Measurements from ENCODE around the gene NELFA.

The NELFA gene

GRCh38 chr4:1964971-1965370 lies 43.8 kb downstream of the NELFA start:
- Histone ChIP-seq H3K9me3 (ENCODE audit: control insufficient read depth, low read depth, low read length) (no peaks in the 10 kb centered on the region), H3K9ac (ENCODE audit: low read length) (no peak overlapping the region), H3K27ac (ENCODE audit: low read length) (no peak overlapping the region), H3K4me1 (ENCODE audit: control insufficient read depth, low read depth, low read length) (no peaks in the 10 kb centered on the region), H3K4me3 (ENCODE audit: low read length) (no peak overlapping the region), H3K36me3 (ENCODE audit: control insufficient read depth, low read depth, low read length) (peaks cover 61% of the 10 kb centered on the region), H3K27me3 (ENCODE audit: control insufficient read depth, insufficient read depth, low read length) (no peaks in the 10 kb centered on the region)

- H3K27me3 ChIP-seq (ENCODE audit: control insufficient read depth, insufficient read depth, low read length) = no peaks in the 10 kb centered on the region
- no peak overlapping the region for H3K9ac ChIP-seq (ENCODE audit: low read length)
- H3K4me1 ChIP-seq (ENCODE audit: control insufficient read depth, low read depth, low read length) = no peaks in the 10 kb centered on the region
- H3K9me3 ChIP-seq (ENCODE audit: control insufficient read depth, low read depth, low read length) = no peaks in the 10 kb centered on the region
- peaks cover 63% of the 10 kb centered on the region for H3K36me3 ChIP-seq (ENCODE audit: control insufficient read depth, low read depth, low read length)
- H3K27ac ChIP-seq (ENCODE audit: low read length) = no peak overlapping the region
- H3K4me3 ChIP-seq (ENCODE audit: low read length) = no peak overlapping the region
Measured at GRCh38 chr4:1964443-1964842, 44.3 kb downstream of the NELFA start.

GRCh38 chr4:1962980-1963379 lies 45.8 kb downstream of the NELFA start:
- peaks cover 70% of the 10 kb centered on the region for H3K36me3 ChIP-seq (ENCODE audit: control insufficient read depth, low read depth, low read length)
- no peak overlapping the region for H3K4me3 ChIP-seq (ENCODE audit: low read length)
- no peaks in the 10 kb centered on the region for H3K9me3 ChIP-seq (ENCODE audit: control insufficient read depth, low read depth, low read length)
- H3K9ac ChIP-seq (ENCODE audit: low read length) = no peak overlapping the region
- no peak overlapping the region for H3K27ac ChIP-seq (ENCODE audit: low read length)
- H3K27me3 ChIP-seq (ENCODE audit: control insufficient read depth, insufficient read depth, low read length) = no peaks in the 10 kb centered on the region
- H3K4me1 ChIP-seq (ENCODE audit: control insufficient read depth, low read depth, low read length) = no peaks in the 10 kb centered on the region

- Histone ChIP-seq H3K9ac (ENCODE audit: low read length) (no peak overlapping the region), H3K36me3 (ENCODE audit: control insufficient read depth, low read depth, low read length) (peaks cover 75% of the 10 kb centered on the region), H3K27ac (ENCODE audit: low read length) (no peak overlapping the region), H3K4me1 (ENCODE audit: control insufficient read depth, low read depth, low read length) (no peaks in the 10 kb centered on the region), H3K4me3 (ENCODE audit: low read length) (no peak overlapping the region), H3K27me3 (ENCODE audit: control insufficient read depth, insufficient read depth, low read length) (no peaks in the 10 kb centered on the region), H3K9me3 (ENCODE audit: control insufficient read depth, low read depth, low read length) (no peaks in the 10 kb centered on the region)
Measured at GRCh38 chr4:1961563-1961962, 47.2 kb downstream of the NELFA start.

GRCh38 chr4:1961038-1961437 lies 47.7 kb downstream of the NELFA start:
- H3K4me1 ChIP-seq (ENCODE audit: control insufficient read depth, low read depth, low read length) = no peaks in the 10 kb centered on the region
- no peaks in the 10 kb centered on the region for H3K9me3 ChIP-seq (ENCODE audit: control insufficient read depth, low read depth, low read length)
- H3K27me3 ChIP-seq (ENCODE audit: control insufficient read depth, insufficient read depth, low read length) = no peaks in the 10 kb centered on the region
- no peak overlapping the region for H3K27ac ChIP-seq (ENCODE audit: low read length)
- H3K9ac ChIP-seq (ENCODE audit: low read length) = no peak overlapping the region
- H3K36me3 ChIP-seq (ENCODE audit: control insufficient read depth, low read depth, low read length) = peaks cover 77% of the 10 kb centered on the region
- H3K4me3 ChIP-seq (ENCODE audit: low read length) = no peak overlapping the region

- Histone ChIP-seq H3K9me3 (ENCODE audit: control insufficient read depth, low read depth, low read length) (no peaks in the 10 kb centered on the region), H3K36me3 (ENCODE audit: control insufficient read depth, low read depth, low read length) (peaks cover 77% of the 10 kb centered on the region), H3K9ac (ENCODE audit: low read length) (no peak overlapping the region), H3K4me1 (ENCODE audit: control insufficient read depth, low read depth, low read length) (no peaks in the 10 kb centered on the region), H3K4me3 (ENCODE audit: low read length) (no peak overlapping the region), H3K27ac (ENCODE audit: low read length) (no peak overlapping the region), H3K27me3 (ENCODE audit: control insufficient read depth, insufficient read depth, low read length) (no peaks in the 10 kb centered on the region)
Measured at GRCh38 chr4:1960170-1960825, 48.5 kb downstream of the NELFA start.

GRCh38 chr4:1959104-1959384 lies 49.7 kb downstream of the NELFA start:
- no peaks in the 10 kb centered on the region for H3K27me3 ChIP-seq (ENCODE audit: control insufficient read depth, insufficient read depth, low read length)
- peaks cover 80% of the 10 kb centered on the region for H3K36me3 ChIP-seq (ENCODE audit: control insufficient read depth, low read depth, low read length)
- H3K9me3 ChIP-seq (ENCODE audit: control insufficient read depth, low read depth, low read length) = no peaks in the 10 kb centered on the region
- H3K4me3 ChIP-seq (ENCODE audit: low read length) = no peak overlapping the region
- H3K9ac ChIP-seq (ENCODE audit: low read length) = no peak overlapping the region
- H3K4me1 ChIP-seq (ENCODE audit: control insufficient read depth, low read depth, low read length) = no peaks in the 10 kb centered on the region
- H3K27ac ChIP-seq (ENCODE audit: low read length) = no peak overlapping the region

GRCh38 chr4:1958276-1959103 lies 50.3 kb downstream of the NELFA start:
- Histone ChIP-seq H3K27me3 (ENCODE audit: control insufficient read depth, insufficient read depth, low read length) (no peaks in the 10 kb centered on the region), H3K4me3 (ENCODE audit: low read length) (no peak overlapping the region), H3K9ac (ENCODE audit: low read length) (no peak overlapping the region), H3K9me3 (ENCODE audit: control insufficient read depth, low read depth, low read length) (no peaks in the 10 kb centered on the region), H3K27ac (ENCODE audit: low read length) (no peak overlapping the region), H3K36me3 (ENCODE audit: control insufficient read depth, low read depth, low read length) (peaks cover 78% of the 10 kb centered on the region), H3K4me1 (ENCODE audit: control insufficient read depth, low read depth, low read length) (no peaks in the 10 kb centered on the region)

- H3K27ac ChIP-seq (ENCODE audit: low read length) = no peak overlapping the region
- no peaks in the 10 kb centered on the region for H3K9me3 ChIP-seq (ENCODE audit: control insufficient read depth, low read depth, low read length)
- peaks cover 77% of the 10 kb centered on the region for H3K36me3 ChIP-seq (ENCODE audit: control insufficient read depth, low read depth, low read length)
- no peaks in the 10 kb centered on the region for H3K4me1 ChIP-seq (ENCODE audit: control insufficient read depth, low read depth, low read length)
- no peak overlapping the region for H3K9ac ChIP-seq (ENCODE audit: low read length)
- no peak overlapping the region for H3K4me3 ChIP-seq (ENCODE audit: low read length)
- H3K27me3 ChIP-seq (ENCODE audit: control insufficient read depth, insufficient read depth, low read length) = no peaks in the 10 kb centered on the region
Measured at GRCh38 chr4:1956631-1957030, 52.1 kb downstream of the NELFA start.

GRCh38 chr4:1953335-1953734 lies 55.4 kb downstream of the NELFA start:
- Histone ChIP-seq H3K4me1 (ENCODE audit: control insufficient read depth, low read depth, low read length) (no peaks in the 10 kb centered on the region), H3K36me3 (ENCODE audit: control insufficient read depth, low read depth, low read length) (peaks cover 55% of the 10 kb centered on the region), H3K9ac (ENCODE audit: low read length) (no peak overlapping the region), H3K27me3 (ENCODE audit: control insufficient read depth, insufficient read depth, low read length) (no peaks in the 10 kb centered on the region), H3K9me3 (ENCODE audit: control insufficient read depth, low read depth, low read length) (no peaks in the 10 kb centered on the region), H3K27ac (ENCODE audit: low read length) (no peak overlapping the region), H3K4me3 (ENCODE audit: low read length) (no peak overlapping the region)

- H3K36me3 ChIP-seq (ENCODE audit: control insufficient read depth, low read depth, low read length) = peaks cover 49% of the 10 kb centered on the region
- no peaks in the 10 kb centered on the region for H3K27me3 ChIP-seq (ENCODE audit: control insufficient read depth, insufficient read depth, low read length)
- H3K4me1 ChIP-seq (ENCODE audit: control insufficient read depth, low read depth, low read length) = no peaks in the 10 kb centered on the region
- H3K9ac ChIP-seq (ENCODE audit: low read length) = no peak overlapping the region
- H3K27ac ChIP-seq (ENCODE audit: low read length) = no peak overlapping the region
- no peak overlapping the region for H3K4me3 ChIP-seq (ENCODE audit: low read length)
- no peaks in the 10 kb centered on the region for H3K9me3 ChIP-seq (ENCODE audit: control insufficient read depth, low read depth, low read length)
Measured at GRCh38 chr4:1952719-1953118, 56.1 kb downstream of the NELFA start.
